Smooth muscle cell (in vitro differentiated cells): ENCODE measurements around the gene XRCC1. TPM values are rescaled to one million over a fixed set of nuclear protein-coding genes. Genes with fewer than 3 reads are reported as not detected.
"Not testable (repeated sequence)": the region's sequence is repeated elsewhere in the genome, so short reads cannot be mapped to it uniquely, and the experiment has no call there.

Experiments used
- DNase-seq: peaks from one replicate; lab custom pipeline; 2025; ENCODE audit not compliant: unreplicated experiment; lab: John Stamatoyannopoulos, UW
- H2AFZ ChIP-seq: fragments of 200-600 bp; sonication (generic); 2 replicates; pipeline ENCODE4 v1.6.0; 2016; ENCODE audit warnings: antibody characterized with exemption, low read depth, mild to moderate bottlenecking
- H3F3A ChIP-seq: fragments of 200-600 bp; sonication (generic); 2 replicates; pipeline ENCODE4 v1.6.0; 2017; ENCODE audit warnings: antibody characterized with exemption, low read depth
- H3K27ac ChIP-seq: fragments of 200-600 bp; sonication (generic); 2 replicates; pipeline ENCODE4 v1.5.1; 2016; ENCODE audit warnings: low read depth, mild to moderate bottlenecking
- H3K27me3 ChIP-seq: fragments of 200-600 bp; sonication (generic); 2 replicates; pipeline ENCODE4 v1.6.1; 2016; ENCODE audit warnings: low read depth, mild to moderate bottlenecking
- H3K36me3 ChIP-seq: fragments of 200-600 bp; sonication (generic); 2 replicates; pipeline ENCODE4 v1.5.1; 2016; ENCODE audit warnings: low read depth
- H3K4me1 ChIP-seq: fragments of 200-600 bp; sonication (generic); 2 replicates; pipeline ENCODE4 v1.5.1; 2016; ENCODE audit warnings: low read depth
- H3K4me2 ChIP-seq: fragments of 200-600 bp; sonication (generic); 2 replicates; pipeline ENCODE4 v1.6.0; 2016; ENCODE audit warnings: mild to moderate bottlenecking
- H3K4me3 ChIP-seq: fragments of 200-600 bp; sonication (generic); 2 replicates; pipeline ENCODE4 v1.5.1; 2016; ENCODE audit warnings: mild to moderate bottlenecking
- H3K79me2 ChIP-seq: fragments of 200-600 bp; sonication (generic); 2 replicates; pipeline ENCODE4 v1.6.0; 2016; ENCODE audit warnings: low read depth, mild to moderate bottlenecking
- H3K9ac ChIP-seq: fragments of 200-600 bp; sonication (generic); 2 replicates; pipeline ENCODE4 v1.6.0; 2016; ENCODE audit warnings: low read depth
- H3K9me3 ChIP-seq: fragments of 200-600 bp; sonication (generic); replicated peaks from 2 replicates; pipeline ENCODE4 v1.5.1; 2016; ENCODE audit warnings: low read depth
- H4K20me1 ChIP-seq: fragments of 200-600 bp; sonication (generic); 2 replicates; pipeline ENCODE4 v1.6.0; 2016; ENCODE audit warnings: low read depth
- WGBS: methylation state at CpG from one replicate; pipeline ENCODE4 v1.1.7; 2016; ENCODE audit warnings: low lambda C conversion rate; 5-methylcytosine and 5-hydroxymethylcytosine counted together
- polyA plus RNA-seq: library from polyadenylated mRNA; unstranded; fragments of >200 nt; fragmentation: Nextera tagmentation; extraction: Ambion mirVana; gene quantifications from 2 replicates; pipeline ENCODE4 v1.2.1, GENCODE V29; 2016
- total RNA-seq: library from RNA; depleted of rRNA; stranded (reverse); fragments of >200 nt; gene quantifications from 2 replicates; pipeline ENCODE4 v1.2.3, GENCODE V29; 2014
- TF ChIP-seq, protein P1 (sequence below): fragments of 200-600 bp; sonication (generic); IDR thresholded peaks from 2 replicates; pipeline ENCODE4 v1.5.1; 2017; ENCODE audit warnings: borderline replicate concordance, mild to moderate bottlenecking, antibody characterized with exemption; ENCODE audit not compliant: insufficient read depth, poor library complexity, severe bottlenecking

The XRCC1 gene
- total and polyA plus RNA-seq, 2 experiments from 2014 or later = 24.9 to 35.1 TPM

DNA sequence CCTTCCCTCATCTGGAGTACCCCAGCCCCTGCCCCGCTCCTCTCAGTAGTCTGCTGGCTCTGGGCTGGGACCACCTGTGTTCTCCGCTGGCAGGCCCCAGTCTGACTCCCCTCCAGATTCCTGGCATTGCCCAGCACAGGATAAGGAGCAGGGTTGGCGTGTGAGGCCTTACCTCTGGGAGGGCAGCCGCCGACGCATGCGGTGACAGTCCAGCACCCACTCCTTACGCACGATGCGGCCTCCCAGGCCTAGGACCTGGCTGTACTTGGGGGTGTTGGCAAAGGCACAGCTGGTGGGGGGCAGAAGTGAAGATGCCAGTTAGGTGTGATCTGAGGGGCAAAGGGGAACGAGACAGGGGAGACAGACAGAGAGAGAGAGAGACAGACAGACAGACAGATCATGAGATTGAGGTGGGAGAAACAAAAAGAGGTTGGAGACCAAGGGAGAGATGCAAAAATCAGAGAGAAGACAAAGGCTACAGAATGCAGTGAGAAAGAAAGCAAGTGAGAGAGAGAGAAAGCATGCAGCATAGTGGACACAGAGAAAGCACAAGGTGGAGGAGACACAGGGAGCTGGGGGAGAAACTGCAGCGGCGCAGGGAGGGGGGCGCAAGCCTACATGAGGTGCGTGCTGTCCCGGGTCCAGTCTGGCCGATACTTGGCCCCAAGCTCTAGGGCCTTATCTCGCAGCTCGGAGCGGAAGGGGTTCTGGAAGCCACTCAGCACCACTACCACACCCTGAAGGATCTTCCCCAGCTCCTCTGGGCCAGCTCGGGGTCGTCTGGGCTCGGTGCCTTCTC, 23.7 kb downstream of the XRCC1 start:
- Histone ChIP-seq H3K4me1 (no peaks in the 10 kb centered on the region), H3K4me3 (no peak overlapping the region), H2AFZ (no peak overlapping the region), H3F3A (no peaks in the 10 kb centered on the region), H3K4me2 (no peak overlapping the region), H3K27ac (no peak overlapping the region), H3K27me3 (no peaks in the 10 kb centered on the region), H4K20me1 (no peaks in the 10 kb centered on the region), H3K36me3 (no peaks in the 10 kb centered on the region), H3K79me2 (no peaks in the 10 kb centered on the region), H3K9ac (no peak overlapping the region), H3K9me3 (no peaks in the 10 kb centered on the region)
- WGBS = 93% methylated on average over 23 of the region's 23 CpGs
- no peak for DNase-seq
- TF ChIP-seq, protein P1, sequence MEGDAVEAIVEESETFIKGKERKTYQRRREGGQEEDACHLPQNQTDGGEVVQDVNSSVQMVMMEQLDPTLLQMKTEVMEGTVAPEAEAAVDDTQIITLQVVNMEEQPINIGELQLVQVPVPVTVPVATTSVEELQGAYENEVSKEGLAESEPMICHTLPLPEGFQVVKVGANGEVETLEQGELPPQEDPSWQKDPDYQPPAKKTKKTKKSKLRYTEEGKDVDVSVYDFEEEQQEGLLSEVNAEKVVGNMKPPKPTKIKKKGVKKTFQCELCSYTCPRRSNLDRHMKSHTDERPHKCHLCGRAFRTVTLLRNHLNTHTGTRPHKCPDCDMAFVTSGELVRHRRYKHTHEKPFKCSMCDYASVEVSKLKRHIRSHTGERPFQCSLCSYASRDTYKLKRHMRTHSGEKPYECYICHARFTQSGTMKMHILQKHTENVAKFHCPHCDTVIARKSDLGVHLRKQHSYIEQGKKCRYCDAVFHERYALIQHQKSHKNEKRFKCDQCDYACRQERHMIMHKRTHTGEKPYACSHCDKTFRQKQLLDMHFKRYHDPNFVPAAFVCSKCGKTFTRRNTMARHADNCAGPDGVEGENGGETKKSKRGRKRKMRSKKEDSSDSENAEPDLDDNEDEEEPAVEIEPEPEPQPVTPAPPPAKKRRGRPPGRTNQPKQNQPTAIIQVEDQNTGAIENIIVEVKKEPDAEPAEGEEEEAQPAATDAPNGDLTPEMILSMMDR = no peak

DNA sequence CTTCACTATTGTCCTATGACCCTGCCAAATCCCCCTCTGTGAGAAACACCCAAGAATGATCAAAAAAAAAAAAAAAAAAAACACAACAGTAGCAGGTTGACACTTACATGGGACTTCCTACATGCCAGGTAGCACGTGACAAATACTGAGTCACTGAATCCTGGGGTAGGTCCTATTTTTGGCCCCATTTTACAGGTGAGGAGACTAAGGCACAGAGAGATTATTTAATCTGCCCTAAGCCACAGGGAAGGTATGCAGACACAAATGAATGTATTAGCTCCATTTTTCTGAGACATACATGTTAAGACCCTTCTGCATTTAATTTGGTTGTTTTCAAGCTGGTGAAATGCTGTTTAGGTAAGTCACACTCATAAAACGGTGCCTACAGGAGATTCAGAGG, 26.6 kb downstream of the XRCC1 start:
- Histone ChIP-seq H3K27me3 (no peaks in the 10 kb centered on the region), H3K79me2 (no peaks in the 10 kb centered on the region), H4K20me1 (no peaks in the 10 kb centered on the region), H3K27ac (no peak overlapping the region), H2AFZ (no peak overlapping the region), H3K4me3 (no peak overlapping the region), H3K4me1 (no peaks in the 10 kb centered on the region), H3K36me3 (no peaks in the 10 kb centered on the region), H3K9ac (no peak overlapping the region), H3K9me3 (no peaks in the 10 kb centered on the region), H3F3A (no peaks in the 10 kb centered on the region), H3K4me2 (no peak overlapping the region)
- TF ChIP-seq, protein P1 = no peak
- 99% methylated on average over 2 of the region's 2 CpGs for WGBS
- no peak for DNase-seq

DNA sequence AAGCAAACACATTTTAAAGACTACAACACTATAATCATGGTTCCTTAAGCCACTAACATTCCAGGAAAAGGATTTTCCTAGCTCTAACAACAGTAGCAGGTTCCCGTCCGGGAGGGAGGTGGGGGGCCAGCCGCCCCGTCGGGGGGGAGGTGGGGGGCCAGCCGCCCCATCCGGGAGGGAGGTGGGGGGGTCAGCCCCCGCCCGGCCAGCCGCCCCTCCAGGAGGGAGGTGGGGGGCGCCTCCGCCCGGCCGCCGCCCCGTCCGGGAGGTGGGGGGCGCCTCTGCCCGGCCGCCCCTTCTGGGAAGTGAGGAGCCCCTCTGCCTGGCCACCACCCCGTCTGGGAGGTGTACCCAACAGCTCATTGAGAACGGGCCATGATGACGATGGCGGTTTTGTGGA, 27.4 kb downstream of the XRCC1 start:
- WGBS = 100% methylated on average over 2 of the region's 24 CpGs
- H3K4me3 ChIP-seq, H3K9ac ChIP-seq, DNase-seq, H3K36me3 ChIP-seq, H3F3A ChIP-seq, H4K20me1 ChIP-seq, H3K9me3 ChIP-seq, H3K4me1 ChIP-seq, H3K27me3 ChIP-seq, H3K27ac ChIP-seq, H3K4me2 ChIP-seq, H3K79me2 ChIP-seq, H2AFZ ChIP-seq: not testable (repeated sequence)

DNA sequence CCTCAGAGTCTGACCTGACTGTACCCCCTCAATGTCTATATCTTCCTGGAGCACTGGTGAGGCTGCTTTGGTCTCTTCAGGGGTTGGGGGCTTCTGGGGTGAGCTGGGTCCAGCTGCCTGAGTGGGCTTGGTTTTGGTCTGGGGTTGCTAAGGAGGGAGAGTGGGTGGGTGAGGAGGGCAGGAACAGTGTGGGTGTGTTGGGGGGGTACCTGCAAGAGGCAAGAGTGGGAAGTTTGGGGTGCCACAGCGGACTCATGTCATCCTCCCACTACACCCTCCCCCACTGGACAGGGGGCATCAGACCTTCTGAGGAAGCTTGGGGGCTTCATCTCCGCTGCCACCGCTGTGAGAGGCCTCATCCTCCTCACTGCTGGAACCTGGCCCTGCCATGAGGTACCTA, 28.7 kb downstream of the XRCC1 start:
- H3K9ac ChIP-seq = no peak overlapping the region
- no peaks in the 10 kb centered on the region for H3F3A ChIP-seq
- H3K79me2 ChIP-seq = no peaks in the 10 kb centered on the region
- TF ChIP-seq, protein P1 = no peak
- no peaks in the 10 kb centered on the region for H3K9me3 ChIP-seq
- H3K4me3 ChIP-seq = no peak overlapping the region
- no peaks in the 10 kb centered on the region for H3K36me3 ChIP-seq
- no peak overlapping the region for H2AFZ ChIP-seq
- H3K4me2 ChIP-seq = no peak overlapping the region
- no peaks in the 10 kb centered on the region for H3K27me3 ChIP-seq
- no peaks in the 10 kb centered on the region for H3K4me1 ChIP-seq
- no peak for DNase-seq
- 100% methylated on average over 3 of the region's 3 CpGs for WGBS
- no peak overlapping the region for H3K27ac ChIP-seq
- no peaks in the 10 kb centered on the region for H4K20me1 ChIP-seq
